NOMO-1 treated with DMSO at 0.1 percent for 48 hours (cell line): ENCODE data around the gene TEX51.

ENCODE experiments used
- DNase-seq: peaks from one replicate; lab custom pipeline; 2025; ENCODE audit not compliant: unreplicated experiment; lab: John Stamatoyannopoulos, UW

The TEX51 gene

DNA sequence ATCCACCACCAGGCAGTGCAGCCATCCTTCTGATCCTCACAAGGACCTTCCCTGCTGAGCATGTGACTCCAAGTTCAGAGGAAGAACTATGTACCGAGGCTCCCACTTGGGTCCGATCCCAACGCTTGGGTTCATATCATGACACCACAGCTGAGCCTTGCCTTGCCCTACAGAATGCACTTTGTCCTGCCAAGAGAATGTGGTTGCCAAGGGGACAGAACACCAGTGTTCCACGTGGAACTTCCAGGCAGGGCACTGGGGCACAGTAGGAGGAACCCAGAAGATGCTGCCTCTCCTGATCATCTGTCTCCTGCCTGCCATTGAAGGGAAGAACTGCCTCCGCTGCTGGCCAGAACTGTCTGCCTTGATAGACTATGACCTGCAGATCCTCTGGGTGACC is at the start of gene TEX51:
TSS of gene TEX51 (plus strand) at position 255 of the 400 bp plus-strand sequence. CDS start at position 284, 29 bp downstream.
- DNase-seq: no peak

DNA sequence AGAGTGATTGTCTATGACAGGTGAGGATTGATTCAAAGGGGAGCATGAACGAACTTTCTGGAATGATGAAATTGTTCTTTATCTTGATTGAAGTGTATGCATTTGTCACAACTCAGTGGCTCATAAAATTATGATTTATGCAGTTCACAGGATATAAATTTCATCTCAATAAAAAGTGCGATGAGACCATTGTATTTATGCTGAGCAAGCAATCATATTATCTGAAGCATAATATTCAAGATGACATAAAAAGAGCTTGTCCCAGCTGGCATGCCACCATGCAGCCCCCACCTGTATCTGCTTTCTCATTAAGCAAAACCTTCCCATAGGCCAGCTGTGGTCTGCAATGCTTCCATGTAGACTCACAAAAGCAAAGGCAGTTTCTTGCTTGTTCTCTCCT is 49.6 kb upstream of the TEX51 start:
- DNase-seq: no peak

DNA sequence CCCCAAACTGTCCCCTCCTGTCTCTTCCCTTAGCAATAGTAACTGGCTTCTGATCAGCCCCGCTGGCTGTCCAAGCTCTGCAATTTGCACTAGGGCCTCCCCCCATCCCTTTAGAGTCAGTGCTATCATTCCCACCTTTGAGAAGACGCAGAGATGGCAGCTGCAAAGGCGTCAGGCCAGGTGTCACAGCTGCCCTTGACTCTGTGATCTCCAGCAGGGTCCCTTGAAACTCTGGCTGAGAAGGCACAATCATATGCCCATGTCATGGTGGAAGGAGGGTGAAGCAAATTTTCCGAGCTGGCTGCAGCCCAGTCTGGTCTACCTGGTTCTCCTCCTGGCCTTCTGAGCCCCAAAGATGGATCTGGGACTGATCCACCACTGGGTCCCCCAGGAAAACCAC is 49.2 kb upstream of the TEX51 start:
- DNase-seq: no peak

DNA sequence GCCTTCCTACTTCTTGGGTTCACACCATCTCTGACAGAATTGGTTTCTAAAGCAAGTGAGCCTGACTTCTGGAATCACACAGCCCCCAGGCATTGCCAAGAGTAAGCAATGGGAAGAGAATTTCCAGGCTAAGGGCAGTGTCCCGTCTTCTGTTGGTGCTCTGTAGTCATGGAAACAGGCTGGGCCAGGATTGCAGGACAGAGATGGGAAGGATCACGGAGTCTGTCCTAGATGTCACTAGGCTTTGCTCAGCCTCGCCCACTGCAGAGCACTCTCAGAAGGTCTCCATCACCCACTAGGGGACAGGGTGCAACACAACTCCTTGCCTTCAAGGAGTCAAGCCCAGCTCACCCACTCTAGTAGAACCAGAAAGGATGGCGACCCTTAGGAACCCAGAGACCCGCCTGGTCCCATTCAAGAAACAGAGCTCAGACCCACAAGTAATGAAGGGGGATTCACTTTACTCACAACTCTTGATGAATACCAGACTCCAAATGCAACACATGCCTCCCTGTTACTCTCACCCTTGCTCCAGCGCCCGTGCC is 48.6 kb upstream of the TEX51 start:
- DNase-seq: no peak

DNA sequence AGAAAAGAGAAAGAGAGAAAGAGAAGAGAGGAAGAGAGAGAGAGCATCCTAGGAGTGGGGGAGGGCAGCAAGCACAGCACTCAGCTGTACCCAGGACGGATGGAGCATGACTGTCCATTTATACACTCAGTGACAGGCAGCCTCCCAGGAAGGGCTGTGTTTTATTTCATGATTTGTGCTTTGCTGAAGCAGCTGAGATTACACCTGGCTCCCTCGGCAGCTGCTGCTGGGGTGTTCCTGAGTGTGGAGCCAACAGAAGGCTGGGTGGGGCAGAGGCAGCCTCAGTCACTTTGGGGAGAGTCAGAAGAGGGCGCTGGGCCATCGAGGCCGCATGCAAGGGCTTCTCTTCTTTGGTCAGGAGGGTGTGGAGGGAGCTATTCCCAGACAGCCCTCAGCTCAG is 47.8 kb upstream of the TEX51 start:
- no peak for DNase-seq

DNA sequence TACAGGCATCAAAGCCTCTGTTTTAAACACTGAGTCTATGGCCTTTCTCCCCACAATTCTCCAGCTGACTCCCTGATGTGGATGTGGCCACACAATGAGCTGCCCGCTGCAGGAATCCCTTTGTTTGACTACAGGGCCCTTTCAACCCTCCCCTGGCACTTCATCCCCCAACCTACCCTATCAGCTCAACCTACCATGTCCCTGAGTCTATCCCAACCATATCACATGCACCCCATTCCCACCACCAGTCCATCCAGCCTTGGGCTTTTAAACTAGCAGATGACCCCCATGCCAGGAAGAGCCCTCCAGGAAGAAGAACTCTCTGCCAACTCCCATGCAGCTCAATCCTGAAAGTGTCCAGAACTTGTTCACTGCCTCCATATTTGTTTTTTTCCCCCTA is 46.9 kb upstream of the TEX51 start:
- no peak for DNase-seq

DNA sequence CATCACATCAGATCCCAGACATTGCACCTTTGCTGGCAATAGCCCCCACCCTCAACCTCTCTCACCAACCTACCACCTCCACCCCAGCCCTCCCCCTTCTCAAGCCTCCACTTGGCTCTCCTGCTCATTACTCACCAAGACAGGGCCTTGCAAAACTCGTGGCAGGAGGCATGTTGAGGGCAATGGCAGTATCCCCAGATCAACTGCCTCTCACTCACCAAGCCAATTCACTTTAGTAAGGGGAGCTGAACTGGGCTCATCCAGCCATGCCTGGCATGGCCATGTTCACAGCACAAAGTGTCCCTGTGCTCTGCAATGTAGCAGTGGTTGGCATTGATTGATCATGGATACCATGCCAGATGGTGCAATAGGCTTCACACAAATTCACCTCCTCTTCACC is 46.3 kb upstream of the TEX51 start:
- DNase-seq: no peak

DNA sequence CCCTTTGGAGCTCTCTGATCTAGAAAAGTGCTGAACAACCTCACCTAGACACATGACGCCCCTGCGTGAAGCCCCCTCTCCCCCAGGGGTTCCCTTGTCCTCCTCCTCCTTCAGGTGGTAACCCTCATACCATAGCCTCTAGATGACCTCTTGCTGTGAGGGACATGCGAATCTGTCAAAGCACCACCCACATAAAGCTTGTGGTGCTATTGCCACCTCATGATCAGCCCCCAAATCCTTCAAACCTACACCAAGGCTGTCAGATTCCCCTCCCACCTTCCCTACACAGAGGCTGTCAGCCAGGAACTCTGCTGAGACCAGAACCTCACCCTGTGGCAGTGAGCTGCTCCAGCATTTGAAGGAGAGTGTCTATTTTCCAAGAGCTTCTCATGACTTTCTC is 43.1 kb upstream of the TEX51 start:
- no peak for DNase-seq

DNA sequence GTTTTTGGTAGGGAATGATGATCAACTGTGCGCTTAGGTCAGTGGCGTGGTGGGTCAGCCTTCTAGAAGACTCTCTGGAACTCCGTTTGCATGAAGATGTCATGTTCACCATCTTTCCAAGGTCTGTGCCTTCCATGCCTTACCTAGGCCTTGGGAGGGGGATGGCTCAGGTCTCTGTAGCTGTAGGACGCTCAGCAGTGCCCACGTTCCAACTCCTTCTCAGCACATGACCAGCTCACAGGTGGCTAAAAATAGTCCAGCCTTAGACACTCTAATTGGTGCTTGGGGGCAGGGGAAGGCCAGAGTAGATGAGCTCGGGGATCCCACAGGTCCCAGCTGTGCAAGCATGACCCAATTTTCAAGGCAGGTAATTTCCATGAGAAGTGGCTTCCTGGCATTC is 42.3 kb upstream of the TEX51 start:
- DNase-seq: no peak

DNA sequence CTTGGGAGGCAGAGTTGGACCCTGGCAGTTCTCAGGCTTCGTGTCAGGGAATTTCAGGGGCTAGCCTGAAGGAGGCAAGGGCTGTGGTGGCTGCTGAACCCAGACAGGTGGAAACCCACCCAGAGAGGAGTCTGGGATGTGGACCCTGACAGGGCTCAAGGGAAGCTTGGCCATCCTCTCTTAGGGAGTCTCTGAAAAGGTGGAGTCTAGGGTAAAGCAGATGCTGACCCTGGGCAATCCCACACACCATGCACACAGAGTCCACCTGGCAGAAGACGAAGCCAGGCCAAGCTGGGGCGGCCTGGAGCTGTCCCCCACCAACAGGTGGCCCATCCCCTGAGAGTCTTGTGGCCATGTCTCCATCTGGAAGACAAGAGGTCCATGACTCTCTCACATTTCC is 41.2 kb upstream of the TEX51 start:
- DNase-seq: no peak

DNA sequence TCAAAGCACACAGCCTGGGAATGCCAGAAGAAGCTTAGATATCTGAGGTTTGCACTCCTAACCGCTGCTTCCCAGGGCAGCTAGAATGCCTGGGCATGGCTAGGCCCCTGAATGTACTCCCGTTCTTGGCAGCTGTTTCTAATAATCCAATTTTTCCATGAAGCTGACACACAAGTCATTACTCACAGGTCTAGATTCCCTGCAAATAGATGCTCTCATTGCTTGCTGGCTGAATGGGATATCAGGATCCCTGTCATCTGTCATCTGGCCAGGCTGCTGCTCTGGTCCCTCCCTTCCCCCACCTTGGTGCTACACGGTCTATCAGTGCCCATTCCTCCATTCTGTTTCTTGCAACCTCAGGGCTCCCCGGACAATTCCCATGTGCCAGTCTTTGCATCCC is 40.7 kb upstream of the TEX51 start:
- no peak for DNase-seq

DNA sequence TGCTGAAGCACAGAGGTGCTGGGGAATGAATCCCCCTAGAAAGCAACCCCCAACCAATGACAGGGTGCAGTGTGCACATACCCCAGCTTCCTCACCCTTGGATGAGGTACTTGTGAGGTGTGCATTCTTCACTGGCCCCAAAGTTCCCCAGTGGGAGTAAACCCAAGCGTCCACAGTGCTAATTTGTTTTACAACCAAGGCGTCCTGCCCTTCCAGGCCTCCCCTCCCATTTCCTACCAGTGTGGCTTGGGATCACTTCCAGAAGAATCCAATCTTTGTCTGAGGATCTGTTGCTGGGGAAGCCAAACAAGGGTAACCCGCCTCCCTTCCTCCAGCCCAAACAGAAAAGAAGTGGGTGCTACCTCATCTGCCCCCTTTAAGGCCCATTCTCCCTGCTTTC is 40.3 kb upstream of the TEX51 start:
- DNase-seq: no peak

DNA sequence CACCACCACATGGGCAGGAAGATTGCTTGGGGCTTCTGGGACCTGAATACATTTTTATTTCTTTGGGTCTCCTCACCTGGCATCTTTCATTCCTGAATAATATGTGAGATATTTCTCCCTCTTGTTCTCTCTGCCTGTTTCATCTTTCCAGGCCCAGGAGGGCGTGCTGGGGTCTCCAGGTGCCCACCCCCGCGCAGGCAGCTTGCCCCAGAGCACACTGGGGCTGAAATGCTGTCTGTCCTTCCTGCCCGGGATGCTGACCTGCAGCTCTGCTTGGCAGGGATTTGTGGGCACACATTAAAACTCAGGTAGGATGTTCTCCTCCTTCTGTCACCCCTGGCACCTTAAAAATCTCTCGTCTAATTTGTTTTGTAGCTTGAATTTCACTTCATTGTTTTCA is 39.7 kb upstream of the TEX51 start:
- no peak for DNase-seq

DNA sequence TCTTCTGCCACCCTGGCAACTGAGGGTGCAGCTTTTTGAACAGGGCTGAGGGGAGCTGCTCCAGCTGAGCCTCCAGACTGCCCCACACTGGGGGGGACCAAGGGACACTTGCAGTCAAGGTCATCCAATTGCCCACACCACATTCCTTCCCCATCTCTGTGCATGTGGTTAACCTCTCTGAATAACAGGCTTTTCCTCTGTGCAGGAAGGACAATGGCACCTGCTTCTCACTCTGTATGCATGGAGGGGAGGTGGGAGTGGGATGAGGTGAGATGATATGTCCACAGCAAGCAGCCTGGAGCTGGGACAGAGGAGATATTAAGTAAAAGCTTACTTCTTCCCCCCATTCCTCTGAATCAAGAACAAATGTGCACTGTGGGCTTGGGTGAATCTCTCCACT is 39.1 kb upstream of the TEX51 start:
- no peak for DNase-seq

DNA sequence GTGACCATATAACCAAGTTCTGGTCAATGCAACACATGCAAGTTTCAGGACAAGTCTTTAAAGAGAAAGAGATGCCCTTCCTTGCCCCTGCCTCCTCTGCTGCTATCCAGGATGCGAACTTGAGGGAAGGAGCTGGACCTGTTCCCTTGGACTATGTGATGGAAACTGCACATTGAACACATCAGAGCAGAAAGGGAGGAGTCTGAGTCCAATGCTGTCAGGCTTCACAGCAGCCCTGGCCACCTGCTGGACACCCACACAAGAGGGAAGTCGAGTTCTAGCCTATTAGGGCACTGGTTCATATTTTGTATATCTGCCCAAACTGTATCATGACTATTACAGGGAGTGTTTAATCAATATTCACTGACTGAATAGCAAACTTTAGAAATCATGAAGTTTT is 38.3 kb upstream of the TEX51 start:
- DNase-seq: no peak

DNA sequence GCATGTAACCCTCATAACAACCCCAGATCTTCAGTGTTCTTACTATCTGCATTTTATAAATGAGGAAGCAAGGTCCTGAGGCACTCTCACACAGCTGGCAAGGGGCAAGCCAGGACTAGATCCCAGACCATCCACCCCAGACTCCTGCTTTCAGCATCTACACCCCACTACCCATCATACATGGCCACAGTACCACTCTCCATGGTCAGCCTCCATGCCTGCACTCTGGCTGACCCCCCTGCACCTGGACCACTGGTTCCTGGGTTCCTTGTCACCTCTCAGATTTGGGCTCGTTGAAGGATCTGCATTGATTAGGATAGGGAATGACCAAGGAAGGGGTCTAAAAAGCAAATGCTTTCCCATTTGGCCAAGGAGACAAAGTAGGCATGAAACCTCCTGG is 36.0 kb upstream of the TEX51 start:
- peak; percentile 51 for DNase-seq

DNA sequence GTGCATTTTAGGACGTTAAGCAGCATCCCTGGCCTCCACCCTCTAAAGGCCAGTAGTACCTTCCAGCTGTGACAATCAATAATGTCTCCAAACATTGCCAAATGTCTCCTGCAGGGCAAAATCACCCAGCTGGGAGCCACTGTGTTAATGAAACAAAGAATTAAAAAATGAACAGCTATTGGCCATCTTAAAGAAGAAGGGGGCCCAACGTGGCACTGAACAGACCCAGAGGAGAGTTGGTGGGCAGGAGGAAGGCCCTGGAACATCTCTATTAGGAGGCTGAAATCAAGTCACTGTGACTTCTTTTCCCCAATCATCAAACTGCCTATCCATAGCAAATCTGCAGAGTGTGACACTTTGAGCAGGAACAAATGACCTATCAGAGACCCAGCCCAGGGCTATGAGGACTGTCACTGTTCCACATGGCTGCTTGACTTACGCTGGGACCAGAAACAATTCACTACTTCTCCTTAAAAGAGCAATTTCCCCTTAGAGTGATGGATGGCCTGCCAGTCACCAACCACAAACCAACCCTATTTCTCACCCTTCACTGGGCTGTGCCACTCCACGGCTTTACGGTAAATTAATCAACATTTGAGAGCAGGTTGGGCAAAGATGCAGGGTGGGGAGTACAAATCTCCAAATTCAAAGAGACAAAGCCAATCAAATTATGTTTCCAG is 35.2 kb upstream of the TEX51 start:
- peak; percentile 93 for DNase-seq

DNA sequence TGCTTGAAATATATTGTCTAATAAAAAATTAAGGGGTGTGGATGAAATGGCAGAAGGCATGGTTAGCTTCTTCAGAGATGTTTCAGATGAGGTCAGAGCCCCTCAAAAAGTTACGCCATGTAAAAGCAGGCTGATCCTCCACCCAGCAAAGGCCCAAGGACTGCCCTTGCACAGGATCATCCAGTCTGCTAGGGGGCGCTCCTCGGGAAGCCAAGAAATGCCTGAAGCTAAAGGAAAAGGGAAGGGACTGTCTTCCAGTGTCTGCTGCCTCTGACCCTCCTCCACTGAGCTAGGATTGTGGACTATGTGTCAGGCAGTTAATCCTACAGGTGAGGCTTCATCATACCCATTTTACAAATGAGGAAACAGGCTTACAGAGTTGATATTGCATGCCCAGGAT is 33.8 kb upstream of the TEX51 start:
- DNase-seq: no peak

DNA sequence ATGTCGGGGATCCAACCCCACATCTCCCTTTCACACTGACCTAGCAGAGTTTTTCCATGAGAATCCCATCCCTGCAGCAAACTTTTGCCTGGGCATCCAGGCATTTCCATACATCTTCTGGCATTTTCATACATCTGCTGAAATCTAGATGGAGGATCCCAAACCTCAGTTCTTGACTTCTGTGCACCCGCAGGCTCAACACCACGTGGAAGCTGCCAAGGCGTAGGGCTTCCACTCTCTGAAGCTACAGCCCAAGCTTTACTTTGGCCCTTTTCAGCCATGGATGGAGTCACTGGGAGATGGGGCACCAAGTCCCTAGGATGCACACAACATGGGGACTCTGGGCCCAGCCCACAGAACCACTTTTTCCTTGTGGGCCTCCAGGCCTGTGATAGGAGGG is 32.2 kb upstream of the TEX51 start:
- DNase-seq: no peak

DNA sequence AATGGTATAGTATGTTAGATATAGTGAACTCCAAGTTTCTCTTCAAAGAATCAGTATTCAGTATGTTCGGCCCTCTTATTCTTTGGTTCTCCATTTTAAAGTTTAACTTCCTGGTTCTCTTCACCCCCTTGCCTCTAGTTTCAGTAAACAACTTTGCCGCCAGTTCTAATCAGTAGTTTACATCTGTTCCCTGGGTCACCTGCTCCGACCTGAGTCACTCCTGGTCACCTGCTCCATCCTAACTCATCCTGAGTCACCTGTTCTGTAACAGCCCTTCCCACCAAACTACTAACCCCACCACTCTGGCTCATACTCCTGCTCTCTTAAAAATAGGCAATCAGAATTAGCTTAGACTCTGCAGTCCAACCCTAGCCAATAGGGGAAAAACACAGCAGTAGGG is 23.7 kb upstream of the TEX51 start:
- DNase-seq: no peak

DNA sequence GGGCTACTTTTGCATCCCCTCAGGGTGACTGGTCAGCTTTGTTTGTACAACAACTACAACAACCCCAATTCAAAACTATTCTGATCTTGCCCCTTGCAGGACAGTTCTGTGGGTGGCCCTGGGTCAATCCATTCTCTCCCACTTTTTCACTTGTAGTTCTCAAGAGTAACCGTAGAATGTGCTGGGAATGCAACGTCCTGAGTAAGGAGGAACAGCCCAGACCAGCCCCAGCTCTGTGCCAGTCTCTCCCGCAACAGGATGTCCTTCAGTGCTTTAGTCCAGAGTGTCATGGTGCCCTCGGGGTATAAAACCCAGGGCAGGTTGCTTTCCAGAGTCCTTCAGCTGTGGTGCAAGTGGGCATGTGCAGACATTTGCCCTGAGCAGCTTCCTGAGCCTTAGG is 22.1 kb upstream of the TEX51 start:
- no peak for DNase-seq

DNA sequence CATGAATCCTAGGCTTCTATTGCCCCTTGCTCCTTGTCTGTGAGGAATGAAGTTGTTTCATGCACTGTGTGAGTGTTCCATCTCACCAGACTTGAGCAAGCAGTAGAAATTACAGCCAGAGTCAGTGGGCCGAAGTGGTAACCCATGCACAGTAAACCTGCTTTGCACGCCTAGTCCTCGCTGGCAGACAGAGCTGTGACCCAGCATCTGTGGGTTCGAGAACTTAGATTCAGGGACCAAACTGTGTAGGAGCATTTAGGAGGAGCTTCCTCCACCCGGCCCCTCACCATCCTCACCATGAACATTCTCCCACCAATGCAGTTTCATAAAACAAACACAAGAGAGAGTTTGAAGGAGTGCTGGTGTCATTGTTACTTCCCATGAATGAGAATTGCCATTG is 21.6 kb upstream of the TEX51 start:
- no peak for DNase-seq

DNA sequence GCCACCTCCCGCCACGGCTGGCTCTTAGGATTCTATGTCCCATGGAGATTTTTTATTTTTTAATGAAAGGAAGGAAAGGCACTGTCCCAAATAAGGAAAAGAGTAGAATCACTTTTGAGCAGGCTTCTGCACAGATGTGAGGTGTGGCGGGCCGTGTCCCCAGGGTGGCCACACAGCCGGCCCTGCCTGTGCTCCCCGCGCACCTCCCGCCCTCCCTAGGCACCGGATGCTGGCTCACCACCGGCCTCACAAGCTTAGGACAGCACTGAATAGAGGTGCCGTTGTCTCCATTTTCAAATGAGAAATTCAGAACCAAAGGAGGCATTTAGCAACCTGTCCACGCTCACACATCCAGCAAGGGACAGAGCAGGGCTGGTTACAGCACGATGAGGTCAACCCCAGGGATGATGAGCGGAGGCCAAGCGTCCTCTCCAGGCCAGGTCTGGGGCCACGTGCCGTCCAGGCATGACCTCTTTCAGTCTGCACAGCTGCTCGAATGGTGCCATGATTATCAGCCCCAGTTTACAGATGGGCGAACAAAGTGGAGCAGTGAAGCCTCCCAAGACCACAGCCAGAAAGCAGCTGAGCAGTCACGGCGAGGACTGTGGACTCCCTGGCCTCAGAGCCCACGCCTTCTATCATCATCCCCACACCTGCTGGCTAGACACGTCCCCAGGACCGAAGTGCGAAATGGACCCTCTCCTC is 20.7 kb upstream of the TEX51 start:
- no peak for DNase-seq
